ENCODE measurements around the gene ZNF280D.

GRCh38 chr15:56653107-56653506 lies 80.2 kb downstream of the ZNF280D start:
- TF ChIP-seq, protein P1, sequence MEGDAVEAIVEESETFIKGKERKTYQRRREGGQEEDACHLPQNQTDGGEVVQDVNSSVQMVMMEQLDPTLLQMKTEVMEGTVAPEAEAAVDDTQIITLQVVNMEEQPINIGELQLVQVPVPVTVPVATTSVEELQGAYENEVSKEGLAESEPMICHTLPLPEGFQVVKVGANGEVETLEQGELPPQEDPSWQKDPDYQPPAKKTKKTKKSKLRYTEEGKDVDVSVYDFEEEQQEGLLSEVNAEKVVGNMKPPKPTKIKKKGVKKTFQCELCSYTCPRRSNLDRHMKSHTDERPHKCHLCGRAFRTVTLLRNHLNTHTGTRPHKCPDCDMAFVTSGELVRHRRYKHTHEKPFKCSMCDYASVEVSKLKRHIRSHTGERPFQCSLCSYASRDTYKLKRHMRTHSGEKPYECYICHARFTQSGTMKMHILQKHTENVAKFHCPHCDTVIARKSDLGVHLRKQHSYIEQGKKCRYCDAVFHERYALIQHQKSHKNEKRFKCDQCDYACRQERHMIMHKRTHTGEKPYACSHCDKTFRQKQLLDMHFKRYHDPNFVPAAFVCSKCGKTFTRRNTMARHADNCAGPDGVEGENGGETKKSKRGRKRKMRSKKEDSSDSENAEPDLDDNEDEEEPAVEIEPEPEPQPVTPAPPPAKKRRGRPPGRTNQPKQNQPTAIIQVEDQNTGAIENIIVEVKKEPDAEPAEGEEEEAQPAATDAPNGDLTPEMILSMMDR (IDR thresholded peaks at IDR 0.05), result no peak
- no peak for TF ChIP-seq POLR2AphosphoS5 (IDR thresholded peaks at IDR 0.05; ENCODE audit: low read depth, low read length)
- no peak for TF ChIP-seq SIN3A (IDR thresholded peaks at IDR 0.05; ENCODE audit: borderline replicate concordance, insufficient read depth, low read depth, low read length)
- no peak for TF ChIP-seq REST (IDR thresholded peaks at IDR 0.05; ENCODE audit: insufficient read depth in 1 of 2, low read depth in 2 of 2, low read length in 1 of 2)

All from Panc1 (cell line).